Endothelial cell (in vitro differentiated cells): ENCODE data around the gene EFNA1. TPM values are rescaled to one million over a fixed set of nuclear protein-coding genes. Genes with fewer than 3 reads are reported as not detected.
"Not testable (repeated sequence)": the region's sequence is repeated elsewhere in the genome, so short reads cannot be mapped to it uniquely, and the experiment has no call there.

Experiments
- DNase-seq: peaks from one replicate; pipeline ENCODE4 v3.0.0; 2021; ENCODE audit warnings: low spot score
- H3K27ac Mint-ChIP-seq: one replicate; pipeline ENCODE4 v1.8.0; 2021; ENCODE audit warnings: mixed read lengths, inconsistent platforms; ENCODE audit not compliant: unreplicated experiment
- H3K27me3 Mint-ChIP-seq: one replicate; pipeline ENCODE4 v1.8.0; 2021; ENCODE audit warnings: mild to moderate bottlenecking, moderate library complexity, mixed read lengths, inconsistent platforms; ENCODE audit not compliant: unreplicated experiment
- H3K36me3 Mint-ChIP-seq: one replicate; pipeline ENCODE4 v1.8.0; 2021; ENCODE audit warnings: mild to moderate bottlenecking, low read depth, mixed read lengths, inconsistent platforms; ENCODE audit not compliant: unreplicated experiment
- H3K4me1 Mint-ChIP-seq: one replicate; pipeline ENCODE4 v1.8.0; 2021; ENCODE audit warnings: mild to moderate bottlenecking, mixed read lengths, inconsistent platforms; ENCODE audit not compliant: unreplicated experiment
- H3K4me3 Mint-ChIP-seq: one replicate; pipeline ENCODE4 v1.8.0; 2021; ENCODE audit warnings: mild to moderate bottlenecking, mixed read lengths, inconsistent platforms; ENCODE audit not compliant: unreplicated experiment
- H3K9me3 Mint-ChIP-seq: one replicate; pipeline ENCODE4 v1.8.0; 2021; ENCODE audit warnings: mixed read lengths, inconsistent platforms; ENCODE audit not compliant: unreplicated experiment
- CTCF ChIP-seq: fragments of 200-600 bp; sonication (generic); IDR thresholded peaks from one replicate; pipeline ENCODE4 v1.5.0; 2021; ENCODE audit warnings: antibody characterized with exemption; ENCODE audit not compliant: unreplicated experiment
- total RNA-seq: library from RNA; stranded (reverse); fragmentation: NEBNext Ultra II Directional; extraction: Animal tissue kit (Norgen Biotek cat#: 25700); gene quantifications from one replicate; pipeline ENCODE4 v1.2.1, GENCODE V29; 2021; ENCODE audit not compliant: unreplicated experiment

EFNA1 gene
- total RNA-seq, 1 donor from 2014 or later: 413 TPM

- no peaks in the 10 kb centered on the region for H3K9me3 Mint-ChIP-seq
Observed at GRCh38 chr1:155110826-155111225, 16.9 kb upstream of the EFNA1 start.

GRCh38 chr1:155113450-155113980, 14.2 kb upstream of the EFNA1 start:
- Mint-ChIP-seq H3K9me3 (no peaks in the 10 kb centered on the region), H3K27me3 (peaks cover 4% of the 10 kb centered on the region), H3K27ac (no peak overlapping the region), H3K4me1 (peaks cover 9% of the 10 kb centered on the region), H3K4me3 (no peak overlapping the region), H3K36me3 (no peaks in the 10 kb centered on the region)
- no peak for DNase-seq
- TF ChIP-seq CTCF: no peak

More at GRCh38 chr1:155110826-155111225, 16.9 kb upstream of the EFNA1 start:
- no peak for DNase-seq
- Mint-ChIP-seq H3K27ac (no peak overlapping the region), H3K4me3 (no peak overlapping the region), H3K36me3 (no peaks in the 10 kb centered on the region), H3K27me3 (peaks cover 4% of the 10 kb centered on the region), H3K4me1 (peaks cover 12% of the 10 kb centered on the region)
- TF ChIP-seq CTCF: no peak

- no peak for TF ChIP-seq CTCF
- no peak for DNase-seq
- no peaks in the 10 kb centered on the region for H3K9me3 Mint-ChIP-seq
- H3K27ac Mint-ChIP-seq: no peak overlapping the region
- no peaks in the 10 kb centered on the region for H3K36me3 Mint-ChIP-seq
- peaks cover 1% of the 10 kb centered on the region for H3K27me3 Mint-ChIP-seq
- no peak overlapping the region for H3K4me3 Mint-ChIP-seq
- peaks cover 6% of the 10 kb centered on the region for H3K4me1 Mint-ChIP-seq
Observed at GRCh38 chr1:155116113-155116764, 11.4 kb upstream of the EFNA1 start.

- no peak overlapping the region for H3K27ac Mint-ChIP-seq
- no peaks in the 10 kb centered on the region for H3K27me3 Mint-ChIP-seq
- H3K36me3 Mint-ChIP-seq: no peaks in the 10 kb centered on the region
- no peak for TF ChIP-seq CTCF
- DNase-seq: no peak
- no peak overlapping the region for H3K4me3 Mint-ChIP-seq
- no peaks in the 10 kb centered on the region for H3K9me3 Mint-ChIP-seq
- peaks cover 12% of the 10 kb centered on the region for H3K4me1 Mint-ChIP-seq
Observed at GRCh38 chr1:155117610-155118009, 10.1 kb upstream of the EFNA1 start.

- not testable (repeated sequence) for H3K4me3 Mint-ChIP-seq, H3K9me3 Mint-ChIP-seq, H3K36me3 Mint-ChIP-seq, H3K27me3 Mint-ChIP-seq, H3K27ac Mint-ChIP-seq, DNase-seq
- peaks cover 12% of the 10 kb centered on the region for H3K4me1 Mint-ChIP-seq
Observed at GRCh38 chr1:155118090-155118489, 9.6 kb upstream of the EFNA1 start.
